ENCODE measurements around the gene COL18A1.

DNA sequence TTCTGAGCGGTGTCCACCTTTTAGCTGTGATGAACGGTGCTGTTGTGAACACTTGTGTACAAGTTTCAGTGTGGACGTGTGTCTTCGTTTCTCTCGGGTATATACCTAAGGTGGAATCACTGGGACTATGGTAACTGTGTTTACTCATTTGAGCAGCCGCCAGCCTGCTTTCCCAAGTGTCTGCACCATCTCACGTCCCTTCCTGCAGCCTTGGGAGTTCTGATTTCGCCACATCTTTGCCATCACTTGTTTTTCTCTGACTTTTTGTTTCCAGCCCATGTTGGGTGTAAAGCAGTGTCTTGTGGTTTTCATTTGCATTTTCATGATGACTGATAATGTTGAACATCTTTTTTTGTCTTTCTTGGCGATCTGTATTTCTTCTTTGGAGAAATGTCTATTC lies 40.4 kb downstream of the COL18A1 start:
- TF ChIP-seq, protein P1, sequence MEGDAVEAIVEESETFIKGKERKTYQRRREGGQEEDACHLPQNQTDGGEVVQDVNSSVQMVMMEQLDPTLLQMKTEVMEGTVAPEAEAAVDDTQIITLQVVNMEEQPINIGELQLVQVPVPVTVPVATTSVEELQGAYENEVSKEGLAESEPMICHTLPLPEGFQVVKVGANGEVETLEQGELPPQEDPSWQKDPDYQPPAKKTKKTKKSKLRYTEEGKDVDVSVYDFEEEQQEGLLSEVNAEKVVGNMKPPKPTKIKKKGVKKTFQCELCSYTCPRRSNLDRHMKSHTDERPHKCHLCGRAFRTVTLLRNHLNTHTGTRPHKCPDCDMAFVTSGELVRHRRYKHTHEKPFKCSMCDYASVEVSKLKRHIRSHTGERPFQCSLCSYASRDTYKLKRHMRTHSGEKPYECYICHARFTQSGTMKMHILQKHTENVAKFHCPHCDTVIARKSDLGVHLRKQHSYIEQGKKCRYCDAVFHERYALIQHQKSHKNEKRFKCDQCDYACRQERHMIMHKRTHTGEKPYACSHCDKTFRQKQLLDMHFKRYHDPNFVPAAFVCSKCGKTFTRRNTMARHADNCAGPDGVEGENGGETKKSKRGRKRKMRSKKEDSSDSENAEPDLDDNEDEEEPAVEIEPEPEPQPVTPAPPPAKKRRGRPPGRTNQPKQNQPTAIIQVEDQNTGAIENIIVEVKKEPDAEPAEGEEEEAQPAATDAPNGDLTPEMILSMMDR (IDR thresholded peaks at IDR 0.05) = no peak
- TF ChIP-seq, protein P2, sequence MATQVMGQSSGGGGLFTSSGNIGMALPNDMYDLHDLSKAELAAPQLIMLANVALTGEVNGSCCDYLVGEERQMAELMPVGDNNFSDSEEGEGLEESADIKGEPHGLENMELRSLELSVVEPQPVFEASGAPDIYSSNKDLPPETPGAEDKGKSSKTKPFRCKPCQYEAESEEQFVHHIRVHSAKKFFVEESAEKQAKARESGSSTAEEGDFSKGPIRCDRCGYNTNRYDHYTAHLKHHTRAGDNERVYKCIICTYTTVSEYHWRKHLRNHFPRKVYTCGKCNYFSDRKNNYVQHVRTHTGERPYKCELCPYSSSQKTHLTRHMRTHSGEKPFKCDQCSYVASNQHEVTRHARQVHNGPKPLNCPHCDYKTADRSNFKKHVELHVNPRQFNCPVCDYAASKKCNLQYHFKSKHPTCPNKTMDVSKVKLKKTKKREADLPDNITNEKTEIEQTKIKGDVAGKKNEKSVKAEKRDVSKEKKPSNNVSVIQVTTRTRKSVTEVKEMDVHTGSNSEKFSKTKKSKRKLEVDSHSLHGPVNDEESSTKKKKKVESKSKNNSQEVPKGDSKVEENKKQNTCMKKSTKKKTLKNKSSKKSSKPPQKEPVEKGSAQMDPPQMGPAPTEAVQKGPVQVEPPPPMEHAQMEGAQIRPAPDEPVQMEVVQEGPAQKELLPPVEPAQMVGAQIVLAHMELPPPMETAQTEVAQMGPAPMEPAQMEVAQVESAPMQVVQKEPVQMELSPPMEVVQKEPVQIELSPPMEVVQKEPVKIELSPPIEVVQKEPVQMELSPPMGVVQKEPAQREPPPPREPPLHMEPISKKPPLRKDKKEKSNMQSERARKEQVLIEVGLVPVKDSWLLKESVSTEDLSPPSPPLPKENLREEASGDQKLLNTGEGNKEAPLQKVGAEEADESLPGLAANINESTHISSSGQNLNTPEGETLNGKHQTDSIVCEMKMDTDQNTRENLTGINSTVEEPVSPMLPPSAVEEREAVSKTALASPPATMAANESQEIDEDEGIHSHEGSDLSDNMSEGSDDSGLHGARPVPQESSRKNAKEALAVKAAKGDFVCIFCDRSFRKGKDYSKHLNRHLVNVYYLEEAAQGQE (IDR thresholded peaks at IDR 0.05; ENCODE audit: insufficient read depth in 1 of 2, low read depth in 2 of 2, low read length in 1 of 2) = no peak
- TF ChIP-seq POLR2AphosphoS5 (IDR thresholded peaks at IDR 0.05; ENCODE audit: low read depth, low read length) (no peak), TCF7L2 (IDR thresholded peaks at IDR 0.05; ENCODE audit: low read depth, low read length) (no peak), SIN3A (IDR thresholded peaks at IDR 0.05; ENCODE audit: borderline replicate concordance, insufficient read depth, low read depth, low read length) (no peak)

Data from Panc1 (cell line).